Measurements from ENCODE around the gene FAM174C. TPM values are rescaled to one million over a fixed set of nuclear protein-coding genes. Genes with fewer than 3 reads are reported as not detected.
A peak's percentile ranks its signal among the peaks of the same experiment; 100 is the strongest.

FAM174C gene
- total RNA-seq, 1 experiment from 2014 or later, result 59.4 TPM

- TF ChIP-seq ZBTB43 (CRISPR knock-in tag; IDR thresholded peaks at IDR 0.05) (no peak), NFATC4 (CRISPR knock-in tag; IDR thresholded peaks at IDR 0.05) (no peak)
These were observed 10.3 kb upstream of the FAM174C start (continued) for GRCh38 chr19:1264801-1265614.

DNA sequence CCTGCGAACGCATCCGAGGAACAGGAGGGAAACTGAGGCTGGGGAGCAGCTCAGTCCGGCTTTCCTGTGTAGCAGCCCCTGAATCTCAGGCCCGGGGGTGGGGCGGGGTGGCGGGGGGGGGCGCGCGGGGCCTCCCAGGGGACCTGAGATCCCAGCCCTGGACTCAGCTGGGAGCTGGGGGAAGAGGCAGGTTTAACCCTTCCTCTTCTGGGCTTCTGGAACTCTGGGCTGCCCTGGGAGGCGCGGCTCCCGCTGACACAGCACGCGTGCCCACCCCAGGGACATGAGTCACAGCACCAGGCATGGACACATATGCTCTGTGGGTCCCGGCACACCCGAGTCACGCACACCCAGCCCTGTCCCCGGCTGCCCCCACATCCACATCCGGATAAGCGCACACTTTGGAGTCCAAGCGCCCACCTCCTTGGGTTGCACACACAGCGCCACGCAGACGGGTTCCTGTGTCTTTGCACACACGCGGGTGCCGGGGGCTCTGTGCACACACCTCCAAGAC is 9.7 kb upstream of the FAM174C start:
- H3K27ac Mint-ChIP-seq, result peak overlapping the region; percentile 90; the same call in 1 of the 2 replicates
- H3K4me3 Mint-ChIP-seq, result peak overlapping the region; percentile 67
- POLR2A ChIA-PET, result interaction anchor here (0.6 to 2.3 kb wide), 3 partner anchors 20 to 445 kb away, joined by 3 to 37 read pairs (median 4); no protein-coding TSS in a partner anchor
- peaks cover 57% of the 10 kb centered on the region for H3K4me1 Mint-ChIP-seq
- DNase-seq (ENCODE audit: low spot score), result no peak
- H3K27me3 Mint-ChIP-seq (ENCODE audit: low read depth), result peaks cover 7% of the 10 kb centered on the region
- H3K36me3 Mint-ChIP-seq, result peaks cover 10% of the 10 kb centered on the region
- CTCF ChIA-PET, result interaction anchor here (0.8 to 15.6 kb wide), 10 partner anchors 14 to 281 kb away, joined by 4 to 648 read pairs (median 8); partner anchors contain the start of genes ATP5F1D, REEP6 and WDR18
- H3K9me3 Mint-ChIP-seq, result no peaks in the 10 kb centered on the region
- ATAC-seq, result no peak
- no peak for TF ChIP-seq SMAD4 (CRISPR knock-in tag; IDR thresholded peaks at IDR 0.05)
- no peak for TF ChIP-seq ZNF423 (CRISPR knock-in tag; IDR thresholded peaks at IDR 0.05)
- no peak for TF ChIP-seq E2F5 (CRISPR knock-in tag; IDR thresholded peaks at IDR 0.05)
- TF ChIP-seq MXD4 (CRISPR knock-in tag; IDR thresholded peaks at IDR 0.05; ENCODE audit: borderline replicate concordance), result no peak
- no peak for TF ChIP-seq TP53 (CRISPR knock-in tag; IDR thresholded peaks at IDR 0.05)
- no peak for TF ChIP-seq ZNF232 (CRISPR knock-in tag; IDR thresholded peaks at IDR 0.05)
- TF ChIP-seq, protein P1, sequence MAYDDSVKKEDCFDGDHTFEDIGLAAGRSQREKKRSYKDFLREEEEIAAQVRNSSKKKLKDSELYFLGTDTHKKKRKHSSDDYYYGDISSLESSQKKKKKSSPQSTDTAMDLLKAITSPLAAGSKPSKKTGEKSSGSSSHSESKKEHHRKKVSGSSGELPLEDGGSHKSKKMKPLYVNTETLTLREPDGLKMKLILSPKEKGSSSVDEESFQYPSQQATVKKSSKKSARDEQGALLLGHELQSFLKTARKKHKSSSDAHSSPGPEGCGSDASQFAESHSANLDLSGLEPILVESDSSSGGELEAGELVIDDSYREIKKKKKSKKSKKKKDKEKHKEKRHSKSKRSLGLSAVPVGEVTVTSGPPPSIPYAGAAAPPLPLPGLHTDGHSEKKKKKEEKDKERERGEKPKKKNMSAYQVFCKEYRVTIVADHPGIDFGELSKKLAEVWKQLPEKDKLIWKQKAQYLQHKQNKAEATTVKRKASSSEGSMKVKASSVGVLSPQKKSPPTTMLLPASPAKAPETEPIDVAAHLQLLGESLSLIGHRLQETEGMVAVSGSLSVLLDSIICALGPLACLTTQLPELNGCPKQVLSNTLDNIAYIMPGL (CRISPR knock-in tag; IDR thresholded peaks at IDR 0.05), result no peak
- no peak for TF ChIP-seq RELA (CRISPR knock-in tag; IDR thresholded peaks at IDR 0.05; ENCODE audit: borderline replicate concordance)
- TF ChIP-seq, protein P2, sequence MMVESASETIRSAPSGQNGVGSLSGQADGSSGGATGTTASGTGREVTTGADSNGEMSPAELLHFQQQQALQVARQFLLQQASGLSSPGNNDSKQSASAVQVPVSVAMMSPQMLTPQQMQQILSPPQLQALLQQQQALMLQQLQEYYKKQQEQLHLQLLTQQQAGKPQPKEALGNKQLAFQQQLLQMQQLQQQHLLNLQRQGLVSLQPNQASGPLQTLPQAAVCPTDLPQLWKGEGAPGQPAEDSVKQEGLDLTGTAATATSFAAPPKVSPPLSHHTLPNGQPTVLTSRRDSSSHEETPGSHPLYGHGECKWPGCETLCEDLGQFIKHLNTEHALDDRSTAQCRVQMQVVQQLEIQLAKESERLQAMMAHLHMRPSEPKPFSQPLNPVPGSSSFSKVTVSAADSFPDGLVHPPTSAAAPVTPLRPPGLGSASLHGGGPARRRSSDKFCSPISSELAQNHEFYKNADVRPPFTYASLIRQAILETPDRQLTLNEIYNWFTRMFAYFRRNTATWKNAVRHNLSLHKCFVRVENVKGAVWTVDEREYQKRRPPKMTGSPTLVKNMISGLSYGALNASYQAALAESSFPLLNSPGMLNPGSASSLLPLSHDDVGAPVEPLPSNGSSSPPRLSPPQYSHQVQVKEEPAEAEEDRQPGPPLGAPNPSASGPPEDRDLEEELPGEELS (CRISPR knock-in tag; IDR thresholded peaks at IDR 0.05), result no peak
- no peak for TF ChIP-seq STAT6 (CRISPR knock-in tag; conservative IDR thresholded peaks at IDR 0.05; ENCODE audit: low read depth)
- TF ChIP-seq ATF1 (CRISPR knock-in tag; IDR thresholded peaks at IDR 0.05), result 0 out of 2 replicates have a peak, but pooled peaks have one; percentile 43
- TF ChIP-seq FOXP1 (CRISPR knock-in tag; IDR thresholded peaks at IDR 0.05; ENCODE audit: borderline replicate concordance), result 0 out of 2 replicates have a peak, but pooled peaks have one; percentile 17
- TF ChIP-seq, protein P3, sequence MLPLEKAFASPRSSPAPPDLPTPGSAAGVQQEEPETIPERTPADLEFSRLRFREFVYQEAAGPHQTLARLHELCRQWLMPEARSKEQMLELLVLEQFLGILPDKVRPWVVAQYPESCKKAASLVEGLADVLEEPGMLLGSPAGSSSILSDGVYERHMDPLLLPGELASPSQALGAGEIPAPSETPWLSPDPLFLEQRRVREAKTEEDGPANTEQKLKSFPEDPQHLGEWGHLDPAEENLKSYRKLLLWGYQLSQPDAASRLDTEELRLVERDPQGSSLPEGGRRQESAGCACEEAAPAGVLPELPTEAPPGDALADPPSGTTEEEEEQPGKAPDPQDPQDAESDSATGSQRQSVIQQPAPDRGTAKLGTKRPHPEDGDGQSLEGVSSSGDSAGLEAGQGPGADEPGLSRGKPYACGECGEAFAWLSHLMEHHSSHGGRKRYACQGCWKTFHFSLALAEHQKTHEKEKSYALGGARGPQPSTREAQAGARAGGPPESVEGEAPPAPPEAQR (CRISPR knock-in tag; IDR thresholded peaks at IDR 0.05), result no peak
- no peak for TF ChIP-seq ELF4 (CRISPR knock-in tag; IDR thresholded peaks at IDR 0.05; ENCODE audit: low read depth)
- TF ChIP-seq MYBL2 (CRISPR knock-in tag; IDR thresholded peaks at IDR 0.05), result no peak
- TF ChIP-seq ZNF281 (CRISPR knock-in tag; IDR thresholded peaks at IDR 0.05), result 0 out of 2 replicates have a peak, but pooled peaks have one; percentile 15
- TF ChIP-seq, protein P4, sequence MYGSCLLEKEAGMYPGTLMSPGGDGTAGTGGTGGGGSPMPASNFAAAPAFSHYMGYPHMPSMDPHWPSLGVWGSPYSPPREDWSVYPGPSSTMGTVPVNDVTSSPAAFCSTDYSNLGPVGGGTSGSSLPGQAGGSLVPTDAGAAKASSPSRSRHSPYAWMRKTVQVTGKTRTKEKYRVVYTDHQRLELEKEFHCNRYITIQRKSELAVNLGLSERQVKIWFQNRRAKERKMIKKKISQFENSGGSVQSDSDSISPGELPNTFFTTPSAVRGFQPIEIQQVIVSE (CRISPR knock-in tag; IDR thresholded peaks at IDR 0.05; ENCODE audit: borderline replicate concordance), result no peak

Data from WTC11 (cell line).